ENCODE measurements around the gene APC2.

DNA sequence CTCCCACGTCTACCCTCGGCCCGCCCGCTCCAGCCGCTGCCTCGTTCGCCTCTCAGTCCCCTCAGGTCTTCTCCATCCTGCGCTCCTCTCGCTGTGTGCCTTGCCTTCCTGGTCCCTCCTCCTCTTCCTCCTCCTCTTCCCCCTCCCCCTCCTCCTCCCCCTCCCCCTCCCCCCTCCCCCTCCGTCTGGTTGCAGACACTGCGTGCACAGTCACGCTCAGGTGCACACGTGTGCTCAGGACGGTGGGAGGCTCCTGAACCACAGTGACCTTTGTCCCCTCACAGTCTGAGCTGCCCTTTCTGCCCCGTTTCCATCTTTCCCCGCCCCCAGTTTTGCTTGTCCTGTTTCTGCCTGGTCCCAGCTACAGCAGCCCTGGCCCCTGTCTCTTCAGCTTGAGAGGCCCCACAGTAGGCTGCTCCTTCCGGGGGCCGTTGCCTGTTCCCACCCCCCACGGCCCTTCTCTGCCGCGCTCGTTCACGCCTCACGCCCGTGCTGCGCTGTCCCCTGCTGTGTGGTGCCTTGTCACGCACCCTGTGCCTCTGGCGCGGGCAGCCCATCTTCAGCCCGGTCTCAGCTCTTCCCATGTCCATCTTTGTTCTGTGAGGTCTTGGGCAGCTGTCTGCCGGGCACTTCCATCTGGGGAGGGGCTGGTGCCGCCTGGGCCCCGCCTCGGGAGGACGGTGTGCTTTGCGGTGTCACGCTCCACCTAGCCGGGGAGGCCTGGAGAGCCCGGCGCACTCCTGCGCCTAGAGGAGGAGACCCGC, 25.5 kb upstream of the APC2 start:
- TF ChIP-seq CTCF (IDR thresholded peaks at IDR 0.05) (no peak), EZH2 (IDR thresholded peaks at IDR 0.05; ENCODE audit: borderline replicate concordance, insufficient read depth, low read depth, low read length, poor library complexity, severe bottlenecking) (no peak)
